H9 (cell line): ENCODE data around the gene CPB1. TPM values are rescaled to one million over a fixed set of nuclear protein-coding genes. Genes with fewer than 3 reads are reported as not detected.
A peak's percentile ranks its signal among the peaks of the same experiment; 100 is the strongest.

Experiments used
- DNase-seq: peaks from one replicate; pipeline ENCODE4 v3.0.0-alpha.2; 2017
- H2AFZ ChIP-seq: one replicate; pipeline ENCODE4 v1.6.1; 2013; ENCODE audit warnings: mild to moderate bottlenecking, low read length, control low read depth, moderate library complexity
- H2AK5ac ChIP-seq: 2 replicates; pipeline ENCODE4 v1.6.1; 2013; ENCODE audit warnings: low read length, control low read depth, mixed read lengths; ENCODE audit not compliant: insufficient read length
- H2BK120ac ChIP-seq: one replicate; pipeline ENCODE4 v1.6.1; 2013; ENCODE audit warnings: low read depth, mild to moderate bottlenecking, low read length, control low read depth, inconsistent platforms; ENCODE audit not compliant: poor library complexity, severe bottlenecking
- H2BK12ac ChIP-seq: 2 replicates; pipeline ENCODE4 v1.6.1; 2013; ENCODE audit warnings: low read length, control low read depth, mixed read lengths, low read depth; ENCODE audit not compliant: insufficient read length
- H2BK15ac ChIP-seq: 2 replicates; pipeline ENCODE4 v1.6.1; 2013; ENCODE audit warnings: low read depth, low read length, control low read depth
- H2BK20ac ChIP-seq: one replicate; pipeline ENCODE4 v1.6.1; 2013; ENCODE audit warnings: low read depth, mild to moderate bottlenecking, low read length, control low read depth, inconsistent platforms; ENCODE audit not compliant: poor library complexity, severe bottlenecking
- H2BK5ac ChIP-seq: 2 replicates; pipeline ENCODE4 v1.6.1; 2013; ENCODE audit warnings: low read length, control low read depth, mixed read lengths; ENCODE audit not compliant: insufficient read length
- H3K14ac ChIP-seq: 2 replicates; pipeline ENCODE4 v1.6.1; 2013; ENCODE audit warnings: low read length, control low read depth; ENCODE audit not compliant: insufficient read depth
- H3K18ac ChIP-seq: 2 replicates; pipeline ENCODE4 v1.6.1; 2013; ENCODE audit warnings: low read depth, mild to moderate bottlenecking, mixed read lengths, low read length, control low read depth; ENCODE audit not compliant: insufficient read length
- H3K23ac ChIP-seq: 2 replicates; pipeline ENCODE4 v1.6.1; 2013; ENCODE audit warnings: low read length, control low read depth, mixed read lengths, low read depth; ENCODE audit not compliant: insufficient read length
- H3K23me2 ChIP-seq: 2 replicates; pipeline ENCODE4 v1.6.1; 2013; ENCODE audit warnings: low read depth, mild to moderate bottlenecking, mixed read lengths, low read length, control low read depth; ENCODE audit not compliant: insufficient read length, poor library complexity, severe bottlenecking
- H3K27ac ChIP-seq: 2 replicates; pipeline ENCODE4 v1.5.1; 2013; ENCODE audit warnings: low read length, control low read depth, mixed read lengths, low read depth; ENCODE audit not compliant: insufficient read length
- H3K27me3 ChIP-seq: 2 replicates; pipeline ENCODE4 v1.6.1; 2013; ENCODE audit warnings: low read length, control low read depth, inconsistent platforms; ENCODE audit not compliant: insufficient read depth
- H3K4ac ChIP-seq: 2 replicates; pipeline ENCODE4 v1.6.1; 2013; ENCODE audit warnings: low read depth, mild to moderate bottlenecking, control low read depth, inconsistent platforms, low read length, moderate library complexity
- H3K4me1 ChIP-seq: 2 replicates; pipeline ENCODE4 v1.6.1; 2013; ENCODE audit warnings: low read length, control low read depth, inconsistent platforms; ENCODE audit not compliant: insufficient read depth
- H3K4me2 ChIP-seq: 2 replicates; pipeline ENCODE4 v1.6.1; 2013; ENCODE audit warnings: low read length, control low read depth, mixed read lengths; ENCODE audit not compliant: insufficient read length, insufficient read depth
- H3K56ac ChIP-seq: 2 replicates; pipeline ENCODE4 v1.6.1; 2013; ENCODE audit warnings: low read depth, mild to moderate bottlenecking, mixed read lengths, low read length, control low read depth; ENCODE audit not compliant: insufficient read length
- H3K79me1 ChIP-seq: 2 replicates; pipeline ENCODE4 v1.6.1; 2013; ENCODE audit warnings: low read depth, mild to moderate bottlenecking, moderate library complexity, low read length, control low read depth, inconsistent platforms; ENCODE audit not compliant: insufficient read depth, poor library complexity, severe bottlenecking
- H3K79me2 ChIP-seq: 2 replicates; pipeline ENCODE4 v1.6.1; 2013; ENCODE audit warnings: low read length, control low read depth, inconsistent platforms; ENCODE audit not compliant: insufficient read depth
- H3K9ac ChIP-seq: 2 replicates; pipeline ENCODE4 v1.6.1; 2013; ENCODE audit warnings: low read length, control low read depth, mixed read lengths; ENCODE audit not compliant: insufficient read length; ENCODE audit errors: extremely low read depth
- H3K9me3 ChIP-seq: one replicate; pipeline ENCODE4 v1.6.1; 2013; ENCODE audit warnings: low read depth, low read length, inconsistent platforms; ENCODE audit not compliant: control insufficient read depth
- H3T11ph ChIP-seq: one replicate; pipeline ENCODE4 v1.6.1; 2013; ENCODE audit warnings: mild to moderate bottlenecking, low read length, control low read depth, inconsistent platforms
- H4K20me1 ChIP-seq: one replicate; pipeline ENCODE4 v1.6.1; 2013; ENCODE audit not compliant: control insufficient read depth, insufficient read length, insufficient read depth
- H4K5ac ChIP-seq: 2 replicates; pipeline ENCODE4 v1.6.1; 2013; ENCODE audit warnings: low read depth, mild to moderate bottlenecking, mixed read lengths, low read length, control low read depth; ENCODE audit not compliant: insufficient read length
- H4K8ac ChIP-seq: replicated peaks from 2 replicates; pipeline ENCODE4 v1.6.1; 2013; ENCODE audit warnings: low read length, control low read depth, mixed read lengths, low read depth; ENCODE audit not compliant: insufficient read length
- H4K91ac ChIP-seq: 2 replicates; pipeline ENCODE4 v1.6.1; 2013; ENCODE audit warnings: low read depth, mild to moderate bottlenecking, moderate library complexity, mixed read lengths, low read length, control low read depth; ENCODE audit not compliant: insufficient read length
- H3K27ac Mint-ChIP-seq, 3 experiments: 2 replicates in 2 of 3; 3 replicates in 1 of 3; pipeline ENCODE4 v1.8.0; 2020 to 2021; ENCODE audit warnings: mixed read lengths in 3 of 3, mild to moderate bottlenecking in 1 of 3, moderate library complexity in 1 of 3
- H3K27me3 Mint-ChIP-seq: 2 replicates; pipeline ENCODE4 v1.8.0; 2021; ENCODE audit warnings: low read depth, mild to moderate bottlenecking, moderate library complexity, mixed read lengths
- H3K36me3 Mint-ChIP-seq, 3 experiments: 2 replicates in 2 of 3; 3 replicates in 1 of 3; pipeline ENCODE4 v1.8.0; 2020 to 2021; ENCODE audit warnings: low read depth in 3 of 3, mixed read lengths in 3 of 3; ENCODE audit not compliant: insufficient read depth in 1 of 3
- H3K4me1 Mint-ChIP-seq, 2 experiments: 2 replicates each; pipeline ENCODE4 v1.8.0; 2020; ENCODE audit warnings: mixed read lengths in 2 of 2
- H3K4me3 Mint-ChIP-seq, 2 experiments: 2 replicates in 1 of 2; 3 replicates in 1 of 2; pipeline ENCODE4 v1.8.0; 2020 to 2021; ENCODE audit warnings: mild to moderate bottlenecking in 2 of 2, mixed read lengths in 2 of 2, moderate library complexity in 1 of 2
- H3K9me3 Mint-ChIP-seq, 2 experiments: 2 replicates in 1 of 2; 3 replicates in 1 of 2; pipeline ENCODE4 v1.8.0; 2020; ENCODE audit warnings: mild to moderate bottlenecking in 2 of 2, mixed read lengths in 2 of 2, moderate library complexity in 1 of 2
- WGBS: extraction: QIAGEN DNeasy Blood & Tissue Kit; methylation state at CpG from one replicate; pipeline ENCODE4 v1.1.7; 2013; ENCODE audit warnings: missing lambda C conversion rate, low lambda C conversion rate, mixed read lengths; ENCODE audit not compliant: insufficient read length; ENCODE audit errors: extremely low coverage; 5-methylcytosine and 5-hydroxymethylcytosine counted together
- total RNA-seq: library from RNA; stranded (reverse); gene quantifications from 2 replicates; pipeline ENCODE4 v1.2.1, GENCODE V29; 2021
- TF ChIP-seq, protein P1 (sequence below): fragments of 200-600 bp; sonication (generic); conservative IDR thresholded peaks from 3 replicates; pipeline ENCODE4 v1.8.0; 2021; ENCODE audit warnings: antibody characterized with exemption, mild to moderate bottlenecking

Gene CPB1
- total RNA-seq, 1 experiment from 2014 or later, result not detected

DNA sequence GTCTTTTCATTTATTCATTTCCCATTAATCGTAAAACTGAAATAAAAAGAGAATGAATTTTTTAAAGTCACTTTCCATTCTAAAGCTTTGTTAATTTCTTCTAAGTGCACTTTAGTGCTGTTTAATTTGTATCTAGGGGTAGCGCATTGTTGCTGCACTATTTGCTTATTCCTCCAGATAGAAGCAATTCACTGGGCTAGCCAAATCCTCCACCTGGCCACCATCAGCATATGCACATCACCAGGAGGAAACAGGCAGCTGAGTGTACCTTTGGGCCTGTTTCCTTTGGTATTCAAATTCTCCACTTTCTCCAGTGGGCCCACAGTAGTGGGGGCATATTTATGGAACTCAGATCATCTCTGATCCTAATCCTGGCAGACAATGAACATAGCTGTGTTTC, 29.8 kb upstream of the CPB1 start:
- Histone ChIP-seq H4K91ac (no peak overlapping the region), H2AFZ (no peak overlapping the region), H2BK12ac (no peak overlapping the region), H3K18ac (no peak overlapping the region), H3T11ph (no peak overlapping the region), H3K9ac (no peak overlapping the region), H3K79me1 (no peaks in the 10 kb centered on the region), H4K8ac (no peak overlapping the region), H2BK5ac (no peak overlapping the region), H2BK20ac (no peak overlapping the region), H3K9me3 (no peaks in the 10 kb centered on the region), H3K4ac (no peak overlapping the region), H3K23ac (no peak overlapping the region), H3K23me2 (no peaks in the 10 kb centered on the region), H2BK120ac (no peak overlapping the region), H3K79me2 (no peaks in the 10 kb centered on the region), H3K27me3 (no peaks in the 10 kb centered on the region), H3K4me2 (peak overlapping the region; percentile 43), H3K56ac (no peak overlapping the region), H4K20me1 (no peaks in the 10 kb centered on the region), H2BK15ac (no peak overlapping the region), H3K14ac (no peak overlapping the region), H2AK5ac (no peak overlapping the region), H4K5ac (no peak overlapping the region), H3K4me1 (no peaks in the 10 kb centered on the region; the same call in 1 of the 2 replicates), H3K27ac (no peak overlapping the region)
- TF ChIP-seq, protein P1, sequence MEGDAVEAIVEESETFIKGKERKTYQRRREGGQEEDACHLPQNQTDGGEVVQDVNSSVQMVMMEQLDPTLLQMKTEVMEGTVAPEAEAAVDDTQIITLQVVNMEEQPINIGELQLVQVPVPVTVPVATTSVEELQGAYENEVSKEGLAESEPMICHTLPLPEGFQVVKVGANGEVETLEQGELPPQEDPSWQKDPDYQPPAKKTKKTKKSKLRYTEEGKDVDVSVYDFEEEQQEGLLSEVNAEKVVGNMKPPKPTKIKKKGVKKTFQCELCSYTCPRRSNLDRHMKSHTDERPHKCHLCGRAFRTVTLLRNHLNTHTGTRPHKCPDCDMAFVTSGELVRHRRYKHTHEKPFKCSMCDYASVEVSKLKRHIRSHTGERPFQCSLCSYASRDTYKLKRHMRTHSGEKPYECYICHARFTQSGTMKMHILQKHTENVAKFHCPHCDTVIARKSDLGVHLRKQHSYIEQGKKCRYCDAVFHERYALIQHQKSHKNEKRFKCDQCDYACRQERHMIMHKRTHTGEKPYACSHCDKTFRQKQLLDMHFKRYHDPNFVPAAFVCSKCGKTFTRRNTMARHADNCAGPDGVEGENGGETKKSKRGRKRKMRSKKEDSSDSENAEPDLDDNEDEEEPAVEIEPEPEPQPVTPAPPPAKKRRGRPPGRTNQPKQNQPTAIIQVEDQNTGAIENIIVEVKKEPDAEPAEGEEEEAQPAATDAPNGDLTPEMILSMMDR, result no peak
- no peak for DNase-seq
- peaks cover 3 to 8% of the 10 kb centered on the region in 2 experiments; a peak in 3 of 5 replicates for H3K9me3 Mint-ChIP-seq
- no CpG with 5 or more reads among the region's 2 CpGs for WGBS
- H3K27me3 Mint-ChIP-seq, result no peaks in the 10 kb centered on the region
- no peaks in the 10 kb centered on the region for H3K36me3 Mint-ChIP-seq
- peaks cover 31% of the 10 kb centered on the region in 2 experiments for H3K4me1 Mint-ChIP-seq
- no peak overlapping the region for H3K4me3 Mint-ChIP-seq
- H3K27ac Mint-ChIP-seq, result peak overlapping the region in 2 of 3 experiments; percentile 88 to 92; a peak in 4 of 7 replicates
